Peyer's patch (tissue), 4 donors: ENCODE data around the gene SFTPD.

Experiments
- CTCF ChIP-seq, 6 experiments: fragments of 450-650 bp in 4 of 6; fragments of 200-600 bp in 2 of 6; sonication (generic) in 1 of 6; IDR thresholded peaks; one replicate each; pipeline ENCODE4 v1.5.1; 2017 to 2019; ENCODE audit warnings: antibody characterized with exemption in 6 of 6, mild to moderate bottlenecking in 3 of 6, moderate library complexity in 1 of 6
- POLR2A ChIP-seq, 2 donors: fragments of 450-650 bp; IDR thresholded peaks; one replicate each; pipeline ENCODE4 v1.5.1; 2017; ENCODE audit warnings: antibody characterized with exemption in 2 of 2, mild to moderate bottlenecking in 2 of 2, moderate library complexity in 2 of 2

DNA sequence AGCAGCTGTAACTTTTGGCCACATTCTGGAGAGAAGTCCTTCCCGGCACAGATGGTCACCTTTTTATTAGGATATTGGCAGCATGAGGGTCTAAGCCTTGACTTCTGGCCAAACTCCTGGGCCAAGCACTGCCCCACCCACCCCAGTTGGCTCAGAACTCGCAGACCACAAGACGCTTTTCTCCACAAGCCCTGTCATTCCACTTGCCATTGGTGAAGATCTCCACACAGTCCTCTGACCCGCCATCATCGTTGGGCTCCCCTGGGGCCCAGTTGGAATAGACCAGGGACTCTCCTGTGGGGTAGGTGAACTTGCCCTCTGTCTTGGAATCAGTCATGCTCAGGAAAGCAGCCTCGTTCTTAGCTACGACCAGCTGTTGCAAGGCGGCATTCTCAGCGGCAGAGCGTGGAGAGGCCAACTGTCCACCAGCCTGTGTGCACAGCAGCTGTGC, 11.2 kb downstream of the SFTPD start:
- TF ChIP-seq CTCF (IDR thresholded peaks at IDR 0.05) (no peak), POLR2A (IDR thresholded peaks at IDR 0.05) (no peak)
